Progenitor cell of endocrine pancreas (in vitro differentiated cells): ENCODE data around the gene BFSP1. TPM values are rescaled to one million over a fixed set of nuclear protein-coding genes. Genes with fewer than 3 reads are reported as not detected.

Source experiments
- DNase-seq: peaks from one replicate; pipeline ENCODE4 v3.0.0; 2021; ENCODE audit warnings: low spot score; ENCODE audit not compliant: unreplicated experiment
- H3K27ac Mint-ChIP-seq: 2 replicates; pipeline ENCODE4 v1.8.0; 2021; ENCODE audit warnings: mild to moderate bottlenecking, moderate library complexity, mixed read lengths
- H3K27me3 Mint-ChIP-seq: 2 replicates; pipeline ENCODE4 v1.8.0; 2021; ENCODE audit warnings: mixed read lengths
- H3K36me3 Mint-ChIP-seq: 2 replicates; pipeline ENCODE4 v1.8.0; 2022; ENCODE audit warnings: mixed read lengths; ENCODE audit not compliant: insufficient read depth
- H3K4me1 Mint-ChIP-seq: 2 replicates; pipeline ENCODE4 v1.8.0; 2021; ENCODE audit warnings: low read depth, mixed read lengths
- H3K4me3 Mint-ChIP-seq: 2 replicates; pipeline ENCODE4 v1.8.0; 2021; ENCODE audit warnings: low read depth, mild to moderate bottlenecking, moderate library complexity, mixed read lengths
- H3K9me3 Mint-ChIP-seq: 2 replicates; pipeline ENCODE4 v1.8.0; 2021; ENCODE audit warnings: low read depth, mixed read lengths
- total RNA-seq: library from RNA; stranded (reverse); gene quantifications from 2 replicates; pipeline ENCODE4 v1.2.1, GENCODE V29; 2021
- TF ChIP-seq, protein P1 (sequence below): fragments of 200-600 bp; sonication (generic); IDR thresholded peaks from one replicate; pipeline ENCODE4 v1.5.0; 2021; ENCODE audit warnings: antibody characterized with exemption, mild to moderate bottlenecking; ENCODE audit not compliant: unreplicated experiment

BFSP1 gene
- total RNA-seq, 1 donor from 2014 or later, result 4.2 TPM

DNA sequence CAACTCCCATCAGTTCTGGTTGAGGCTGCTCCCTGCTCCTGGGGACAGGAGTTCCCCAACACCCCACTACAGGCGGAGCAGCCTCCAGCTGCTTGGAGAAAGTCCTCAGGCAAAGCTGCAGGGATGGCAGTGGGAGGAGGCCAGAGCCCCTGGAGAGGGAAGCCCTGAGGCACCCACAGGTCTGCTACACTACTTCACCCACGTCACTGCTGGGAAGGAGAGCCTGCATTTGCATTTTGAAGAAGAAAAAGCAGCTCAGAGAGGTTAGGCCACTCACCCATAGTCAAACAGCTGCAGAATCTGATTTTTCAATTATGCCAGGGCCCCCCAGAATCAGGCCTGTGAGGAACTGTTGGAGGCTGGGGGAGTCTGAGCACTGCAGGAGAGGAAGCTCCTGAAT lies 17.2 kb downstream of the BFSP1 start:
- Mint-ChIP-seq H3K4me1 (peaks cover 4% of the 10 kb centered on the region), H3K9me3 (no peaks in the 10 kb centered on the region), H3K27me3 (peaks cover 15% of the 10 kb centered on the region), H3K36me3 (no peaks in the 10 kb centered on the region), H3K4me3 (no peak overlapping the region), H3K27ac (no peak overlapping the region)
- TF ChIP-seq, protein P1, sequence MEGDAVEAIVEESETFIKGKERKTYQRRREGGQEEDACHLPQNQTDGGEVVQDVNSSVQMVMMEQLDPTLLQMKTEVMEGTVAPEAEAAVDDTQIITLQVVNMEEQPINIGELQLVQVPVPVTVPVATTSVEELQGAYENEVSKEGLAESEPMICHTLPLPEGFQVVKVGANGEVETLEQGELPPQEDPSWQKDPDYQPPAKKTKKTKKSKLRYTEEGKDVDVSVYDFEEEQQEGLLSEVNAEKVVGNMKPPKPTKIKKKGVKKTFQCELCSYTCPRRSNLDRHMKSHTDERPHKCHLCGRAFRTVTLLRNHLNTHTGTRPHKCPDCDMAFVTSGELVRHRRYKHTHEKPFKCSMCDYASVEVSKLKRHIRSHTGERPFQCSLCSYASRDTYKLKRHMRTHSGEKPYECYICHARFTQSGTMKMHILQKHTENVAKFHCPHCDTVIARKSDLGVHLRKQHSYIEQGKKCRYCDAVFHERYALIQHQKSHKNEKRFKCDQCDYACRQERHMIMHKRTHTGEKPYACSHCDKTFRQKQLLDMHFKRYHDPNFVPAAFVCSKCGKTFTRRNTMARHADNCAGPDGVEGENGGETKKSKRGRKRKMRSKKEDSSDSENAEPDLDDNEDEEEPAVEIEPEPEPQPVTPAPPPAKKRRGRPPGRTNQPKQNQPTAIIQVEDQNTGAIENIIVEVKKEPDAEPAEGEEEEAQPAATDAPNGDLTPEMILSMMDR, result no peak
- no peak for DNase-seq

DNA sequence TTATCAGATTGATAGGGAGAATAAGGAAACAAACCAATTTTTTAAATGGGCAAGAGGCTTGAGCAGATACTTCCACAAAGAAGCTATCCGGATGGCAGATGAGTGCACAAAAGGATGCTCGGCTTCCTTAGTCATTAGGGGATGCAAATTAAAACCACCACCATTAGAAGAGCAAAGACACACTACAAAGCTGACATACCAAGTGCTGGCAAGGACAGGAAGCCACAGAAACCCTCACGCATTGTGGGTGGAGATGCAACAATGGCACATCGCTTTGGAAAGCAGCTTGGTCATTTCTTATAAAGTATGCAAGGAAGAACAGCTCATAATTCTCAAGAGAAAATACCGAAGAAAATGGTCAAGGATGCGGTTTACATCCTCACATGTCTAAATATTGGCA lies 19.8 kb downstream of the BFSP1 start:
- Mint-ChIP-seq H3K9me3 (no peaks in the 10 kb centered on the region), H3K4me3 (no peak overlapping the region), H3K4me1 (peaks cover 4% of the 10 kb centered on the region), H3K27ac (no peak overlapping the region), H3K27me3 (peaks cover 29% of the 10 kb centered on the region), H3K36me3 (no peaks in the 10 kb centered on the region)
- TF ChIP-seq, protein P1, result no peak
- no peak for DNase-seq

DNA sequence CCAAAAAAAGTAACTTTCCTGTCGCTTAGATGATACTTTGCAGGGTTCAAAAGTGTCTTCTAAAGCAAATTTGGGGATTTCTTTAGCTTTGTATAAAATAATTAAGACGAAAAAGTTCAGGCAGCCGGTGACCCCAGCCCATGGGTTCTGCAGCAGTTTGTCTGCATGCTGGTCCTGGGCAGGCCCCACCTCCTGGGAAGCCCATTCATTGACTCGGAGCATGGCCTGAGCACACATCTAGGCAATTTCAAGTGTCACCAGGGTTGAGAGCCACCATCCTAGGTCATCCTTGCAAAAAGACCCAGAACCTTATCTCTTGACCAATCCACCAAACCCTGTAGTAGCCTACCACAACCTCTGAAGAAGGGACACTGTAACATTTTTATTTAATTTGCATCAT lies 20.6 kb downstream of the BFSP1 start:
- DNase-seq, result no peak
- TF ChIP-seq, protein P1, result no peak
- Mint-ChIP-seq H3K9me3 (no peaks in the 10 kb centered on the region), H3K27me3 (peaks cover 35% of the 10 kb centered on the region), H3K4me1 (peaks cover 2% of the 10 kb centered on the region), H3K36me3 (no peaks in the 10 kb centered on the region), H3K4me3 (no peak overlapping the region), H3K27ac (no peak overlapping the region)

DNA sequence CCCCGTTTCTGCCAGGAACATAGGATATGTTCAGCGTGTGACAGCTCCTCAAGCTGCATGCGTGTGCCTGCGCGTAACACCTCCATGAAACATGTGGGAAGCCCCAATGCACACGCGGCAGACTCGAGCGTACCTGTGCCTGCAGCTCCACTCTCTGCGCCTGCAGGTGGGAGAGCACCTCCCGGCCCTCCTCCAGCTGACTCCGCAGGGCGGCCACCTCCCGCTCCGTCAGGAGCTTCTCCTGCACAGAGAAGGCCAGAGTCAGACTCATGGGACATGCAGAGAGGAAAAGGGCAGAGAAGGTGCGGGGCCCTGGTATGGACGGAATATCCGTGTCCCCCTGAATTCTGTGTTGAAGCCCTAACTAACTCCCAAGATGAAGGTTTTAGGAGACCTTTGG lies 22.4 kb downstream of the BFSP1 start:
- Mint-ChIP-seq H3K4me1 (peaks cover 1% of the 10 kb centered on the region), H3K4me3 (no peak overlapping the region), H3K27me3 (peaks cover 37% of the 10 kb centered on the region)

DNA sequence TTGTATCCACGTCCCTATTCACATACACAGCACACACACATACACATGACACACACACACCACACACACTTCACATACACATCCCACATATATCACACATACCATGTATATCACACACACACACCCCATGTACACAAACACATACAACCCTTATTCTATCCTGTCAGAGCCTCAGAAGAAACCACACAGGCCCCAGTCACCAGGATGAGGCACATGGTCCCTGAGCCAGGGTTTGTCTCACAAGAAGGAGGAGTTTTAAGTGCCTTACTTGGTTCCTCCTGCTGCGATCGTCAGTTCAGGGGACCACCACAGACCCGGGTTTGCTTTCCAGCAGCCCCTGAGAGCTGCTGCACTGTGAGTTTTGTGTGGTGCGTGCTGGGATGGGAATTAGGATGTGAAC lies 23.6 kb downstream of the BFSP1 start:
- Mint-ChIP-seq H3K27me3 (peaks cover 33% of the 10 kb centered on the region), H3K36me3 (no peaks in the 10 kb centered on the region), H3K9me3 (no peaks in the 10 kb centered on the region), H3K4me1 (peaks cover 1% of the 10 kb centered on the region), H3K4me3 (no peak overlapping the region), H3K27ac (no peak overlapping the region)
- no peak for DNase-seq
- TF ChIP-seq, protein P1, result no peak

More for the DNA sequence above, 22.4 kb downstream of the BFSP1 start:
- DNase-seq, result no peak
- H3K36me3 Mint-ChIP-seq, result no peaks in the 10 kb centered on the region
- H3K9me3 Mint-ChIP-seq, result no peaks in the 10 kb centered on the region
- no peak overlapping the region for H3K27ac Mint-ChIP-seq
- TF ChIP-seq, protein P1, result no peak
